Tibial nerve (tissue), 4 donors: ENCODE measurements around the gene COL8A2. TPM values are rescaled to one million over a fixed set of nuclear protein-coding genes. Genes with fewer than 3 reads are reported as not detected.

ENCODE experiments used
- DNase-seq, 2 donors: peaks; one replicate each; pipeline ENCODE4 v3.0.0-alpha.2; 2019; ENCODE audit warnings: low spot score in 2 of 2
- H3K27ac ChIP-seq, 4 donors: fragments of 200-600 bp; sonication (generic) in 3 of 4; one replicate each; pipeline ENCODE4 v1.5.1; 2017 to 2019; ENCODE audit warnings: mild to moderate bottlenecking in 1 of 4
- H3K27me3 ChIP-seq, 2 donors: fragments of 200-600 bp; sonication (generic) in 1 of 2; one replicate each; pipeline versions ENCODE4 v1.5.1 to v1.6.0; 2017 to 2019
- H3K36me3 ChIP-seq, 3 donors: fragments of 200-600 bp; sonication (generic); one replicate each; pipeline ENCODE4 v1.5.1; 2018 to 2019
- H3K4me1 ChIP-seq, 4 donors: fragments of 200-600 bp; sonication (generic) in 3 of 4; one replicate each; pipeline ENCODE4 v1.5.1; 2017 to 2019
- H3K4me3 ChIP-seq, 4 donors: fragments of 200-600 bp; sonication (generic) in 3 of 4; one replicate each; pipeline ENCODE4 v1.5.1; 2017 to 2019; ENCODE audit warnings: mild to moderate bottlenecking in 1 of 4, moderate library complexity in 1 of 4
- H3K9me3 ChIP-seq, 4 donors: fragments of 200-600 bp; sonication (generic) in 3 of 4; one replicate each; pipeline ENCODE4 v1.5.1; 2017 to 2019
- CTCF ChIP-seq, 5 experiments: fragments of 200-600 bp in 3 of 5; fragments of 450-650 bp in 2 of 5; sonication (generic) in 3 of 5; IDR thresholded peaks; one replicate each; pipeline ENCODE4 v1.5.1; 2016 to 2019; ENCODE audit warnings: antibody characterized with exemption in 5 of 5, mild to moderate bottlenecking in 3 of 5, moderate library complexity in 2 of 5
- EP300 ChIP-seq, 2 donors: sonication (generic); formaldehyde crosslinking; IDR thresholded peaks; one replicate each; pipeline ENCODE4 v1.6.1; 2017; ENCODE audit warnings: antibody characterized with exemption in 2 of 2, mild to moderate bottlenecking in 1 of 2
- POLR2A ChIP-seq, 2 donors: fragments of 450-650 bp; IDR thresholded peaks; one replicate each; pipeline ENCODE4 v1.6.1; 2017; ENCODE audit warnings: antibody characterized with exemption in 2 of 2, mild to moderate bottlenecking in 2 of 2, moderate library complexity in 2 of 2
- WGBS, 2 donors: methylation state at CpG; one replicate each; pipeline ENCODE4 v1.1.5; 2018; 5-methylcytosine and 5-hydroxymethylcytosine counted together
- total RNA-seq, 4 donors: library from RNA; depleted of rRNA; stranded (reverse); fragments of >200 nt; gene quantifications; one replicate each; pipeline ENCODE4 v1.1.0, GENCODE V29; 2016

Gene COL8A2
- total RNA-seq, 4 donors from 2014 or later = 26.7 to 57.9 (median 50.2) TPM

GRCh38 chr1:36068866-36069265 is 56.2 kb downstream of the COL8A2 start:
- WGBS, 2 donors = 79 to 84% methylated on average over 2 of the region's 2 CpGs
- no peaks in the 10 kb centered on the region for H3K27me3 ChIP-seq
- H3K9me3 ChIP-seq = no peaks in the 10 kb centered on the region
- H3K4me3 ChIP-seq = no peak overlapping the region
- no peak for DNase-seq
- no peak overlapping the region for H3K27ac ChIP-seq
- TF ChIP-seq EP300 (IDR thresholded peaks at IDR 0.05) = no peak
- no peak for TF ChIP-seq CTCF (IDR thresholded peaks at IDR 0.05)
- TF ChIP-seq POLR2A (IDR thresholded peaks at IDR 0.05) = no peak
- no peaks in the 10 kb centered on the region for H3K36me3 ChIP-seq
- no peaks in the 10 kb centered on the region for H3K4me1 ChIP-seq

GRCh38 chr1:36067871-36068270 is 57.2 kb downstream of the COL8A2 start:
- H3K27ac ChIP-seq = no peak overlapping the region
- no peak for DNase-seq
- H3K4me1 ChIP-seq = no peaks in the 10 kb centered on the region
- no peaks in the 10 kb centered on the region for H3K27me3 ChIP-seq
- no peaks in the 10 kb centered on the region for H3K36me3 ChIP-seq
- H3K9me3 ChIP-seq = no peaks in the 10 kb centered on the region
- TF ChIP-seq CTCF (IDR thresholded peaks at IDR 0.05) = no peak
- no peak for TF ChIP-seq POLR2A (IDR thresholded peaks at IDR 0.05)
- no peak for TF ChIP-seq EP300 (IDR thresholded peaks at IDR 0.05)
- H3K4me3 ChIP-seq = no peak overlapping the region

GRCh38 chr1:36062315-36062714 is 62.7 kb downstream of the COL8A2 start:
- no peaks in the 10 kb centered on the region for H3K4me1 ChIP-seq
- DNase-seq = no peak
- no peak overlapping the region for H3K4me3 ChIP-seq
- H3K9me3 ChIP-seq = no peaks in the 10 kb centered on the region
- WGBS, 2 donors = 88 to 97% methylated on average over 1 of the region's 1 CpG
- no peaks in the 10 kb centered on the region for H3K27me3 ChIP-seq
- H3K27ac ChIP-seq = no peak overlapping the region
- H3K36me3 ChIP-seq = peaks cover 0 to 11% (median 0%) of the 10 kb centered on the region in 3 donors
- TF ChIP-seq CTCF (IDR thresholded peaks at IDR 0.05) = no peak
- TF ChIP-seq POLR2A (IDR thresholded peaks at IDR 0.05) = no peak
- no peak for TF ChIP-seq EP300 (IDR thresholded peaks at IDR 0.05)

DNA sequence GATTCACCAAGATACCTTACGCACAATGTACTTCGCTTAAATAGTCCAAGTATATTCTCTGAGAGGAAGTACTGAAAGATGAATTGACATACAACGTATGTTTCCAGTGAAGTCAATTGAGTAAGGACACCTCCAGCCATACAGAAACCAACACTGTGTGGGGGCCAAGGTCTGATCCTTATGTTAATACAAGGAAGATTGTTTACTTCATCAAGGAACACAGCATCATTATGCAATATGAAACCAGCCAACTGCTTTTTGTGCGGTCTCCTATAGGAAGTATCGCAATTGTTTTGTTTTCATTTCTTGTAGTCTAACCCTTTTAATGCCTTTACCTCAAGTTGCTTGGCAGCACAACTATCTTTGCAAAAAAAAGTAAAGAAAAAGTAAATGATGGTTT is 69.3 kb downstream of the COL8A2 start:
- no peak overlapping the region for H3K4me3 ChIP-seq
- no peak overlapping the region for H3K27ac ChIP-seq
- no peaks in the 10 kb centered on the region for H3K27me3 ChIP-seq
- H3K4me1 ChIP-seq = no peaks in the 10 kb centered on the region
- 81 to 89% methylated on average over 5 of the region's 5 CpGs for WGBS, 2 donors
- no peak for DNase-seq
- no peak for TF ChIP-seq POLR2A (IDR thresholded peaks at IDR 0.05)
- no peak for TF ChIP-seq CTCF (IDR thresholded peaks at IDR 0.05)
- no peak for TF ChIP-seq EP300 (IDR thresholded peaks at IDR 0.05)
- no peaks in the 10 kb centered on the region for H3K9me3 ChIP-seq
- peaks cover 0 to 73% (median 0%) of the 10 kb centered on the region in 3 donors for H3K36me3 ChIP-seq

DNA sequence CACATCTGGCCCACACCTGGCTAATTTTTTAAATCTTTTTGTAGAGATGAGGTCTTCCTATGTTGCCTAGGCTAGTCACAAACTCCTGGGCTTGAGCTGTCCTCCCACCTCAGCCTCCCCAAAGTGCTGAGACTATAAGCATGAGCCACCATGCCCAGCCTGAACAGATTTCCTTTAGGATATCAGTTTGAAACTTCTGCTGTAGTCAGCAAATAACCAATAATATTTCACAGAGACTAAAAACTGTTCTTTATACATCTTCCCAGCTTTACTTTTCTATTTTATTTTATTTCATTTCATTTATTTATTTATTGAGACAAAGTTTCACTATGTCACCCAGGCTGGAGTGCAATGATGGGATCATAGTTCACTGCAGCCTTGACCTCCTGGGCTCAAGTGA is 71.0 kb downstream of the COL8A2 start:
- H3K9me3 ChIP-seq = no peaks in the 10 kb centered on the region
- TF ChIP-seq EP300 (IDR thresholded peaks at IDR 0.05) = no peak
- TF ChIP-seq CTCF (IDR thresholded peaks at IDR 0.05) = no peak
- no peak for TF ChIP-seq POLR2A (IDR thresholded peaks at IDR 0.05)
- DNase-seq = no peak
- H3K36me3 ChIP-seq = peaks cover 0 to 84% (median 0%) of the 10 kb centered on the region in 3 donors
- no peak overlapping the region for H3K4me3 ChIP-seq
- no peaks in the 10 kb centered on the region for H3K27me3 ChIP-seq
- H3K27ac ChIP-seq = no peak overlapping the region
- H3K4me1 ChIP-seq = no peaks in the 10 kb centered on the region
